ENCODE data around the gene PLCL2.

DNA sequence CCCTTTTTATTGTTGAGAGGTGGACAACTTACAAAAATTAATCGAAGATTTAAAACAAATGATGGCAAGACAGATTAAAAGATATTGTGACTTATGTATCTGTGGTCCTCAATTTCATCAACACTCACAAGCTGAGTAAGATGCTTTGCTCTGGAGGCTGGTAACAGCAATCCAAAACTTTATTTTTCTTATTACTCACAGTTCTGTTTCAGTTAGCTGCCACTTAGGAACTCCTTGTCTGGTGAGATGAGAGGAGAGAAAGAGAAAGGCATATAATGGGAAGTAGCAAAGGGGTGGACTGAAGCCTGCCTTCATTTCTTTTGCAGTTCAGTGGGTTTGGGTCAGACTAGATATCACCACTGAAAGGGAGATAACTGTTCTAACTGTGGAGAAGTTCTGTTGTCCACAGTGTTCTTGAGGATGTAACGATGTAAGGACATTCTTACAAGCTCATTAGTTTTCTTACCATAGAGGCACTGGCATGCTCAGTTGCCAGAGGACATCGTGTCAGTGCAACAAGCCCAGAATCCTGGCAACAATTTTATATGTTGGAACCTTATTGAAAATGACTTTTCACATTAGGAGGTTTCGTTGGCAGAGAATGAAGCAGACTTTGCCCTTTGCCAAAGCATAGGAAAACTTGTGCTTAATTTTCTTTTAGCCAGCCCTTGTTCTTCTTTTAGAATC lies 93.6 kb downstream of the PLCL2 start:
- TF ChIP-seq CTCF (IDR thresholded peaks at IDR 0.05) = no peak
- no peak for TF ChIP-seq POLR2AphosphoS5 (IDR thresholded peaks at IDR 0.05; ENCODE audit: insufficient read depth in 1 of 2, low read depth in 1 of 2)
- TF ChIP-seq POLR2A (IDR thresholded peaks at IDR 0.05) = no peak

All from vagina (tissue), 2 donors.